Panc1 (cell line): ENCODE results near the gene ROBO2. TPM values are rescaled to one million over a fixed set of nuclear protein-coding genes. Genes with fewer than 3 reads are reported as not detected.

Experiments
- ATAC-seq: fragments of 200-7000 bp; cut with Tn5 transposase; 2 replicates; pipeline ENCODE4 v1.9.1; 2020; ENCODE audit warnings: mild to moderate bottlenecking, moderate library complexity
- BruUV-seq: library from RNA; stranded (reverse); fragments of 400-500 nt; replicated peaks from 2 replicates; lab custom pipeline; 2021; lab: Mats Ljungman, UMichigan
- CTCF ChIA-PET: fragments of 300-600 bp; sonication (Branson Sonifier 250); formaldehyde crosslinking; loops from one replicate; lab custom pipeline; 2022; ENCODE audit warnings: antibody characterized with exemption; lab: Charles Lee
- POLR2A ChIA-PET: fragments of 300-600 bp; sonication (Branson Sonifier 250); formaldehyde crosslinking; loops from one replicate; lab custom pipeline; 2022; ENCODE audit warnings: antibody characterized with exemption; lab: Charles Lee
- DNase-seq: peaks from one replicate; pipeline ENCODE4 v3.0.0-alpha.2; 2010; ENCODE audit warnings: low read depth, low spot score
- H3K27ac ChIP-seq: 2 replicates; pipeline ENCODE4 v1.5.1; 2011; ENCODE audit warnings: mild to moderate bottlenecking, low read length, inconsistent platforms
- H3K27me3 ChIP-seq: fragments of 200-500 bp; sonication (Bioruptor generic); 2 replicates; pipeline ENCODE4 v1.6.0; 2014; ENCODE audit warnings: low read length, inconsistent platforms; ENCODE audit not compliant: control insufficient read depth, insufficient read depth
- H3K36me3 ChIP-seq: fragments of 200-500 bp; sonication (Bioruptor generic); 2 replicates; pipeline ENCODE4 v1.5.1; 2014; ENCODE audit warnings: inconsistent platforms, mild to moderate bottlenecking, low read length, moderate library complexity; ENCODE audit not compliant: control insufficient read depth, insufficient read depth
- H3K4me1 ChIP-seq: 2 replicates; pipeline ENCODE4 v1.5.1; 2011; ENCODE audit warnings: inconsistent platforms, mild to moderate bottlenecking, low read length, moderate library complexity; ENCODE audit not compliant: control insufficient read depth, insufficient read depth
- H3K4me3 ChIP-seq, 2 experiments: 2 replicates each; pipeline ENCODE4 v1.5.1; 2011 to 2012; ENCODE audit warnings: low read depth in 2 of 2, low read length in 2 of 2, mild to moderate bottlenecking in 2 of 2, inconsistent platforms in 1 of 2, moderate library complexity in 1 of 2
- H3K9me3 ChIP-seq: fragments of 200-500 bp; sonication (Bioruptor generic); 2 replicates; pipeline ENCODE4 v1.5.1; 2014; ENCODE audit warnings: low read depth, mild to moderate bottlenecking, inconsistent platforms, low read length, moderate library complexity; ENCODE audit not compliant: control insufficient read depth, insufficient read depth
- POLR2AphosphoS5 ChIP-seq: IDR thresholded peaks from 2 replicates; pipeline ENCODE4 v1.6.1; 2012; ENCODE audit warnings: mild to moderate bottlenecking, low read depth, low read length, moderate library complexity
- SIN3A ChIP-seq: IDR thresholded peaks from 2 replicates; pipeline ENCODE4 v1.6.1; 2012; ENCODE audit warnings: low read depth, mild to moderate bottlenecking, low read length, moderate library complexity, borderline replicate concordance; ENCODE audit not compliant: insufficient read depth
- TCF7L2 ChIP-seq: IDR thresholded peaks from 2 replicates; pipeline ENCODE4 v1.6.1; 2011; ENCODE audit warnings: mild to moderate bottlenecking, low read depth, low read length, inconsistent platforms
- in situ Hi-C: cut with HindIII; loops from 2 replicates; pipeline ENCODE4 v1.10.0; 2016; ENCODE audit warnings: low sequenced_read_pairs, low pct_unique_long_range_greater_than_20kb
- intact Hi-C: fragments of 100-400 bp; cut with micrococcal nuclease; formaldehyde crosslinking; loops from one replicate; pipeline ENCODE4 v1.10.0; 2022; ENCODE audit not compliant: unreplicated experiment
- total RNA-seq: library from RNA; stranded (reverse); gene quantifications from one replicate; pipeline ENCODE4 v1.2.1, GENCODE V29; 2021; ENCODE audit not compliant: unreplicated experiment
- TF ChIP-seq, protein P1 (sequence below): fragments of 450-650 bp; IDR thresholded peaks from 2 replicates; pipeline ENCODE4 v1.5.1; 2017; ENCODE audit warnings: mild to moderate bottlenecking
- TF ChIP-seq, protein P2 (sequence below), 2 experiments: IDR thresholded peaks; 2 replicates each; pipeline ENCODE4 v1.6.1; 2011 to 2012; ENCODE audit warnings: low read depth in 2 of 2, control low read depth in 1 of 2, low read length in 1 of 2, mild to moderate bottlenecking in 1 of 2, moderate library complexity in 1 of 2; ENCODE audit not compliant: insufficient read depth in 1 of 2

Gene ROBO2
- total RNA-seq, 1 experiment from 2014 or later: 1.3 TPM

DNA sequence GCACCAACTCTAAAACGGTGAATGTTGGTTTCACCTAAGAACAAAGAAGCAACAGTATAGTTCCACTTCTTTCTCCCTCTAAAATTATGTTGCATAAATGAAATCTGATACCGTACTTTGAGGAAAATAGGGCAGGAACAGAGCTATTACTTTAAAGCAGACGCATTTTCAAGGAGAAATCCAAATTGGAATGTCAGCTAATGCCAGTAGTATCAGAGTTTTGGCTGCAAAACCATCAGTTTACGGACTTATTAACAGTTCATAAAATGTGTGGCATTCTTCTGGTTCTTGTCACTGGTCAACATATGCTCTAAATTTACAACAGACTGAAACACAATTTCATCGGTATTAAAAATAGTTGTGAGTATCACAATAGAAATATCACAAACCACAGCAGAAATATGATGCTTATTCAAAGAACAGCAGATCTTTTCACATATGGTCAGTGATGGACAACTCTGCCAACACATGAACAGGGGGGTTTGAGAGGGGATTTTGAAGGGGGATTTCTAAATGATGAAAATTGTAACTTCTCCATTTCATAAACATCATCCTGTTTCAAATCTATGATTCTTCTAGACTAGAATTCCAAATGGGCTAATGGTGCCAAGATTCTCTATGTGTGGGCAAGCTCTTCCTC is 38.7 kb upstream of the ROBO2 start:
- no peaks in the 10 kb centered on the region for H3K27me3 ChIP-seq
- H3K27ac ChIP-seq: no peak overlapping the region
- CTCF ChIA-PET: no interaction called here
- POLR2A ChIA-PET: interaction anchor here (0.6 kb wide), 1 partner anchor 11 kb away, joined by 4 read pairs; no protein-coding TSS in a partner anchor
- TF ChIP-seq POLR2AphosphoS5: no peak
- no peaks in the 10 kb centered on the region for H3K4me1 ChIP-seq
- intact Hi-C loops (no loop called here), in situ Hi-C loops (no loop called here)
- no peaks in the 10 kb centered on the region for H3K36me3 ChIP-seq
- no peak overlapping the region for H3K4me3 ChIP-seq
- H3K9me3 ChIP-seq: no peaks in the 10 kb centered on the region
- DNase-seq (no peak), ATAC-seq (no peak)
- no TSS peak for BruUV-seq

DNA sequence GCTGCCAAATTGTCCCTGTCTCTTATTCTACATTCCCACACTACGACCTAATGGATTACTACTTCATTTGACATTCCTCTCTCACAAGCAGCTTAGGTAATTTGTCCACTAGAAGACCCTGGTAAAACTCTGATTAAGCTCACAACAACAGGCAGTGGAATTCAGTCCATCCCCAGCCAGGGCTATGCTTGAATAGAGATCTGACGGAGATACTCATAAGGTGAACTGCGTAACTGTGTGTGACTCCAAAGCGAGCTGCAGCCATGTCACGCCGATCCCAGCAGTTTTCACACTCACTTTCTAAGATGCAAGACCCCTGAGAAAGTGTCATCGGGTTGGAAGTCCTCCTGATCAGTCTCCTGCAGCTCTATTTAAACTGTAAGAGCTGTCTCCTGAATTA is 25.7 kb upstream of the ROBO2 start:
- no peaks in the 10 kb centered on the region for H3K9me3 ChIP-seq
- H3K36me3 ChIP-seq: no peaks in the 10 kb centered on the region
- no peak overlapping the region for H3K27ac ChIP-seq
- ChIA-PET POLR2A (no interaction called here), CTCF (no interaction called here)
- ATAC-seq (no peak), DNase-seq (no peak)
- H3K27me3 ChIP-seq: no peaks in the 10 kb centered on the region
- no peak overlapping the region for H3K4me3 ChIP-seq
- TF ChIP-seq TCF7L2 (no peak), SIN3A (no peak), POLR2AphosphoS5 (no peak)
- TF ChIP-seq, protein P1, sequence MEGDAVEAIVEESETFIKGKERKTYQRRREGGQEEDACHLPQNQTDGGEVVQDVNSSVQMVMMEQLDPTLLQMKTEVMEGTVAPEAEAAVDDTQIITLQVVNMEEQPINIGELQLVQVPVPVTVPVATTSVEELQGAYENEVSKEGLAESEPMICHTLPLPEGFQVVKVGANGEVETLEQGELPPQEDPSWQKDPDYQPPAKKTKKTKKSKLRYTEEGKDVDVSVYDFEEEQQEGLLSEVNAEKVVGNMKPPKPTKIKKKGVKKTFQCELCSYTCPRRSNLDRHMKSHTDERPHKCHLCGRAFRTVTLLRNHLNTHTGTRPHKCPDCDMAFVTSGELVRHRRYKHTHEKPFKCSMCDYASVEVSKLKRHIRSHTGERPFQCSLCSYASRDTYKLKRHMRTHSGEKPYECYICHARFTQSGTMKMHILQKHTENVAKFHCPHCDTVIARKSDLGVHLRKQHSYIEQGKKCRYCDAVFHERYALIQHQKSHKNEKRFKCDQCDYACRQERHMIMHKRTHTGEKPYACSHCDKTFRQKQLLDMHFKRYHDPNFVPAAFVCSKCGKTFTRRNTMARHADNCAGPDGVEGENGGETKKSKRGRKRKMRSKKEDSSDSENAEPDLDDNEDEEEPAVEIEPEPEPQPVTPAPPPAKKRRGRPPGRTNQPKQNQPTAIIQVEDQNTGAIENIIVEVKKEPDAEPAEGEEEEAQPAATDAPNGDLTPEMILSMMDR: no peak
- TF ChIP-seq, protein P2, sequence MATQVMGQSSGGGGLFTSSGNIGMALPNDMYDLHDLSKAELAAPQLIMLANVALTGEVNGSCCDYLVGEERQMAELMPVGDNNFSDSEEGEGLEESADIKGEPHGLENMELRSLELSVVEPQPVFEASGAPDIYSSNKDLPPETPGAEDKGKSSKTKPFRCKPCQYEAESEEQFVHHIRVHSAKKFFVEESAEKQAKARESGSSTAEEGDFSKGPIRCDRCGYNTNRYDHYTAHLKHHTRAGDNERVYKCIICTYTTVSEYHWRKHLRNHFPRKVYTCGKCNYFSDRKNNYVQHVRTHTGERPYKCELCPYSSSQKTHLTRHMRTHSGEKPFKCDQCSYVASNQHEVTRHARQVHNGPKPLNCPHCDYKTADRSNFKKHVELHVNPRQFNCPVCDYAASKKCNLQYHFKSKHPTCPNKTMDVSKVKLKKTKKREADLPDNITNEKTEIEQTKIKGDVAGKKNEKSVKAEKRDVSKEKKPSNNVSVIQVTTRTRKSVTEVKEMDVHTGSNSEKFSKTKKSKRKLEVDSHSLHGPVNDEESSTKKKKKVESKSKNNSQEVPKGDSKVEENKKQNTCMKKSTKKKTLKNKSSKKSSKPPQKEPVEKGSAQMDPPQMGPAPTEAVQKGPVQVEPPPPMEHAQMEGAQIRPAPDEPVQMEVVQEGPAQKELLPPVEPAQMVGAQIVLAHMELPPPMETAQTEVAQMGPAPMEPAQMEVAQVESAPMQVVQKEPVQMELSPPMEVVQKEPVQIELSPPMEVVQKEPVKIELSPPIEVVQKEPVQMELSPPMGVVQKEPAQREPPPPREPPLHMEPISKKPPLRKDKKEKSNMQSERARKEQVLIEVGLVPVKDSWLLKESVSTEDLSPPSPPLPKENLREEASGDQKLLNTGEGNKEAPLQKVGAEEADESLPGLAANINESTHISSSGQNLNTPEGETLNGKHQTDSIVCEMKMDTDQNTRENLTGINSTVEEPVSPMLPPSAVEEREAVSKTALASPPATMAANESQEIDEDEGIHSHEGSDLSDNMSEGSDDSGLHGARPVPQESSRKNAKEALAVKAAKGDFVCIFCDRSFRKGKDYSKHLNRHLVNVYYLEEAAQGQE (IDR thresholded peaks at IDR 0.05; ENCODE audit: insufficient read depth in 1 of 2, low read depth in 2 of 2, low read length in 1 of 2): no peak
- intact Hi-C loops (no loop called here), in situ Hi-C loops (no loop called here)
- no peaks in the 10 kb centered on the region for H3K4me1 ChIP-seq
- BruUV-seq: no TSS peak

DNA sequence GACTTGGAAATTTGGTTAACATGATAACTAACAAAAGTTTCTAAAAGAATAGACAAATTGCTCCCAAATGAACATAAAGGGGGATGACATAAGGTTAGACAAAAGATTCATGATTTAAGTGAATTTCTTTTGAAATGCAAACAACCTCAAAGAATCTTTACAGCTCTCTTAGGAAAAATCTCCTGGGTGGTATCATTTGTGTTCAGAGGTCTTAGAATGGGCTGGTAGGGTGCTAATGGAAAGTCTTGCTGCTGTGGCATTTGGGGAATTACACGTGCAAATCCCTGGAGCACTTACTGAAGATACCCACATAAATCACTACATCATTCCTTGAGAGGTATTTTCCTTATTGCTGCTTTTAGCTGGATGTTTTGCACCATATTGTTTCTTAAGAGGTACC is 14.4 kb upstream of the ROBO2 start:
- TF ChIP-seq, protein P1: no peak
- TF ChIP-seq, protein P2 (IDR thresholded peaks at IDR 0.05; ENCODE audit: insufficient read depth in 1 of 2, low read depth in 2 of 2, low read length in 1 of 2): no peak
- no peak for TF ChIP-seq SIN3A
- no peak for TF ChIP-seq TCF7L2
- TF ChIP-seq POLR2AphosphoS5: no peak
- Histone ChIP-seq H3K36me3 (no peaks in the 10 kb centered on the region), H3K4me3 (no peak overlapping the region), H3K4me1 (no peaks in the 10 kb centered on the region), H3K9me3 (no peaks in the 10 kb centered on the region), H3K27me3 (no peaks in the 10 kb centered on the region), H3K27ac (no peak overlapping the region)
- ATAC-seq (no peak), DNase-seq (no peak)
- intact Hi-C loops (no loop called here), in situ Hi-C loops (no loop called here)
- POLR2A ChIA-PET: no interaction called here
- CTCF ChIA-PET: no interaction called here
- no TSS peak for BruUV-seq
